ENCODE results near the gene FILIP1L.
A peak's percentile ranks its signal among the peaks of the same experiment; 100 is the strongest.

The FILIP1L gene

DNA sequence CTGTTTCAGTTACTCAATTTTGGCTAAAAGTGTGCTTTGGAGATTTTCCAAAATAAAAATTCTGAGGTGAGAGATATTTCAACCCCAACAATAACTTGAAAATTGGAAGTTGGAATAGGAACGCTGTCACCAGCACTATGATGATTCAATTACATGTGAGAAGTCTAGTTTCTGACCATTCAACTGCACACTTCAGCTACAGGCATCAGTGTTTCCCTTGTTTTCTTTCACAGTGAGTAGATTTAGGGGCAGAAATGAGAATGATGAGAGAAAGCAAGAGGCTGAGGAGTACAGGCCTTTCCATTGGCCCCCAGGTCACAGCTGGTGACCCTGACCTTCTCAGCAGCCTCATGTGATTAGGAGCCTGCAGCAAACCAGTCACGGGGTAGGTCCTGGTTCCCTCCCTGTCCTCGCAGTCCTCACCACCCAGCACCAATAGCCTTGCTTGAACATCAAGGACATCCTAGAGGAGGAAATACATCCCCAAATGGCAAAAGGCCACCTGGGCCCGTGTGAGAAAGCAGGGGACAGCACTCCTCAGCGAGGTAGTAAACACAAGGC lies 10.0 kb upstream of the FILIP1L start:
- DNase-seq: no peak

DNA sequence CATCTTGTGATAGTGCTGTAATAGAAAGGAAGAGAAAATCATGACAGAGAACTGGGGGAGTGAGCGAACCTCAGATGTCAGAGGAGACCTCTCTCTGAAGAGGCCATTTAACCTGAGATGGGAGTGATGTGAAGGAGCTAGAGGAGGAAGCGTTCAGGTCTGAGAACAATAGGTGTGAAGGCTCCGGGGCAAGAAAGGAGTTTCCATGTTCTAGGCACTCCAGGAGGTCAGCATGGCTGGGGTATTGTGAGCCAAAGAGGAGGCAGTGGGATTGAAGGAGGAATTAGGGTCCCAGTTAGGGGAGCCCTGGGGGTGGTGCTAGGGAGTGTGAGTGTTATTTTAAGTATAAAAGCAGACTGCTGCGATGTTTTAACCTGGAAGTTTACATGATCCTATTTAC lies 8.8 kb upstream of the FILIP1L start:
- no peak for DNase-seq

DNA sequence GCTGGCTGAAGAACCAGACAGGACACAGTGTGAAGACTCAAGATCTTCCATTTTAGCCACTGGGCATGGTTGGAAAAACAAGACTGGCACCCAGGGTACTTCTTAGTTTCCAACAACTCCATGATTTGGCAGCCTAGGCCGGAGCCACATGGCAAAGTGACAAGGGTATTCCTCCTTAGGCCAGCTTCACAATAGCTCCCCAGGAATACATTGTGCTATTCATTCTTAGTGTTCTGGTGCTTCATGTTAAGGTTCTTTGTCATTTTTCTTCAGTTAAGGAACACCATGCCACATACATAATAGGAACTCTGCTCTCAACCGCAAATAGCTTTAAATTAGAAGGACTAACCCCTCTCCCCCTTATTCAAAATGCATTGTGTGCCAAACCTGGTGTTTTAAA lies 8.0 kb upstream of the FILIP1L start:
- no peak for DNase-seq

DNA sequence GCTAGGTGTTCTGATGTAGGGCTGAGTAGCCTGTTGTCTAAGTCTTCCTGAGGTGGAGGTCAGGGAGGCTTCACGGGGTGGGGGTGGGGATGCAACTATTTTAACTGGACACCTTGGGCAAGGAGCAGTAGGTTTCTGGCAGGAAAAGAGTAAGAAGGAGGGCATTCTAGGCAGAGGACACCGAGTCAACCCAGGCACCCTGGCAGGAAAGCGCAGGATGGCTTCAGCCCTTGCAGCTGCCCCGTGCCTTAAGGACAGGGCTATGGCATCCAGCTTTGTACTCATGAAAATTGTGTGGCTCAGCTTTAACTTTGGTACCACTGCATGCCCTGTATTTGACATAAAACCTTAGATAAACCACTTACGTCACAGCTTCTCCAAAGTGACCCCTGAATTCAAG lies 6.4 kb upstream of the FILIP1L start:
- no peak for DNase-seq

DNA sequence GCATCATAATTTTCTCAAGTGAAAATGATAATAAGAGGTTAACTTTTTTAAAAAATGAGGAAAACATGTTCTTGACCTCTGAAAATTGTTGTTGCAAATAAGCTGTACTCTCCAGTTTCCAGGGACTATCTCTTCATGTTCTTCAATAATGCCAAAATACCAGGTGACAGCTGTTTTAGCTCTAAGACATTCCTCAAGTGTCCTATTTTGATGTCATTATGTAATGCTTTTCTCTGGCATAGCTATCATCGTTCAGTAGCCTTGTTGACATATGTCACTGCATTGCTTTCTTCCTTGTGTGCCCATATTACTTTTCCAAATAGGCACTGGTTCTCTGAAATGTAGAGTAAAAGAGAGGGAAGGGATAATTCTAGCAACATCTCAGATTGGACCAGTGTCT lies 5.7 kb upstream of the FILIP1L start:
- DNase-seq: no peak

DNA sequence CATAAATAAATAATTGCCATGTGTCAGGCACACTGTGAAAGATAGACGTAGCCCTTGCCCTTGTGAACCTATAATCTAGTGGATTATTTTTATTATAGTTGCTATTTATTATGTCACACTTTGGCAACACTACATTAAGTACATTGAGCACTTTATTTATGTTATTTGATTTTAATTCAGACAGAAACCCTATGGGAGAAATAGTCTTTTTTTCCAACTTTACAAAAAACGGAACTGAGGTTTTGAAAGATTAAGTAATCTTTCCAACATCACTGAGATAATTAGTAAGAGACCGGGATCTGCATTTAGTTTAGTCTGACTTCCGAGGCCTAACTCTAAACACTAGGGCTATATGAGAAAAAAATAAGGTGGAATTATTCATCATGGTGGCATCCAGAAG lies 2.8 kb upstream of the FILIP1L start:
- no peak for DNase-seq

DNA sequence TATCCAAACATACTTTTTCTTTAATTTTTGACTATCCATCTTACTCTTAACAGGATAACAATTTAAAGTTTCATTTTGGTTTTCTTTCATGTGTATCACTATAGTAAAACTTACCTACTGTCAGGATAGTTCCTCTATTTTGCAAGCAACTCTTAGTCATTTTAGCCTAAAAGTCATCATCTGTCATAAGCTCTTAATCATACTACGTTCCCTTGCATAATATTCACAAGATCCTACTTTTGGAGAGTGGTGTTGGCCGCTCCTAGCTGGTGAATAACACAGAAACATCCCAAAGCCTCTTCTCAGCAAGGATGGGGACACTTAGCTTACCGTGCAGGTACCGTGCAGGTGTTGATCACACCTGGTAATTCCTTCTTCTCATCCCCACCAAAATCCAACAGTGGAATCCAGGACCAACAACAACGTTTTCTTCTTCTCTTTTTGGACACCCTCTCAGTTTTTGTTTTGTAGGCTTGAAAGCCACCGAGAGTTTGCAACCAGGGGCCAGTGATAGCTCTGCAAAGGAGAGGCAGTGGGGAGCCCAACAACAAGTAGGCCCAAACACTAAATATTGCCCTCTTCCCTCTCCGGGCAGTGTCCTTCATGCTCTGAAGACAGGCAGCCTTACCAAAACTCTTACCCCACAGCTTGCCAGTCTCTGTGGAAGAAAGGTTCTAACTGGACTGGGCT lies 433 bp downstream of the FILIP1L start:
- DNase-seq: no peak

DNA sequence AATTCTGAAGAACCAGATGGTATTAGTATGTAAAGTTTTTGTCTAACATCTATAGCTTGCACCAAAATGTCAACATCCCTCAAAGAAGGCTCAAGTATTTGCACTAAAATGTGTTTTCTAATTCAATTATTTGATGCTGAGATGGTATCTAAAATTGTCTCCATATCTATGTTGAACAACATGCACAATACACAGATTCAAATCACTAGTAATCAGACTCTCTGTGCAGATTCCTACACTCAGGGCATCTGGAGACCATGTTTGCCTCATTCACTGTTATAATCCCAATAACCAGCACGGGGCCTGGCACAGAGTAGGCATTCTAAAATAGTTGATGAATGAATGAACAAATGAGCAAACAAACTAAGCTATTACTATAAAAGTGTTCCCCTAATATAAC lies 2.6 kb downstream of the FILIP1L start:
- no peak for DNase-seq

DNA sequence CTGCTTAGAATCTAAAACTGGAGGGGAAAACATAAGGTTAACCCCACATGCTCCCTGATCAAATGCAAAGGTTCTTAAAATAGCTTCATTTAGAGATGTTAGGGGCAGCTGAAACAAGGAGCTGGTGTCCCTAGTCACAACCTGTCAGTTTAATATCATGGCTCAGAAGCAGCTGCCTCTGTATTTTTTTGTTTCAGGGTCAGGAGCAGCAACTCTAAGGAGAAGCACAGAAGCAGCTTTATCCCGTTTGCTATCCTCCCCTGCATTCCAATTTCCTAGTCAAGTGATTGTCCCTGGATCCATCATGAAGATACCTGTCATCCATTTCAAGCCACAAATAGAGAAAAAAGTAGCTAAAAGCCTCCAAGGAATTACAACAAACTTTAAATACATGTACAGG lies 4.1 kb downstream of the FILIP1L start:
- no peak for DNase-seq

DNA sequence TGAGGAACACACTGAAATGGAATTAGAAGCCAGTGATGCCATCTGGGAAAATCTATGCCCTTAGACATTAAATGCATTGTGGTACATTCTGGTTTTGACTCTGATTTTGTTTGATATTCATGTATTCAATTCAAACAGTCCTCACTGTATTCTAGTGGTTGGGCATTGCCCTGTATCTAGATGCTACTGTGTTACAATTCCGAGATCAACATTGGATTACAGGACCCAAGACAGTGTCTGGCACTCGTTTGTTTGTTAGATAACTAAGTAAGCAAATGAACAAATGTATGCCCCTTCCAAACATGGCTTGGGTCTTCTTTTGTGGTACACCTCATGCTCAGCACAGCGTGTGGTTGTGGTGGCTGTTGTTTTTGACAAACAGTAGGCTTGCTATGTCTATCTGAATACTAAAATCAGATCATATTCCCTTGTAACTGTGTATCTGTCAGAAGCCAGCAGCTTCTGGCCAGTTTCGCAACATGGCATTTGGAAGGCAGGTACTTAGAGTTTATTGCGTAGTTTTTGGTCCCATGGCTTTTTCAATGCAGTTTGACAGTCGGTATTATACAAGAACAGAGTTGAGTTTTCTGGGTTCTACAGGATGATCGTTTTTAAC lies 5.7 kb downstream of the FILIP1L start:
- no peak for DNase-seq

DNA sequence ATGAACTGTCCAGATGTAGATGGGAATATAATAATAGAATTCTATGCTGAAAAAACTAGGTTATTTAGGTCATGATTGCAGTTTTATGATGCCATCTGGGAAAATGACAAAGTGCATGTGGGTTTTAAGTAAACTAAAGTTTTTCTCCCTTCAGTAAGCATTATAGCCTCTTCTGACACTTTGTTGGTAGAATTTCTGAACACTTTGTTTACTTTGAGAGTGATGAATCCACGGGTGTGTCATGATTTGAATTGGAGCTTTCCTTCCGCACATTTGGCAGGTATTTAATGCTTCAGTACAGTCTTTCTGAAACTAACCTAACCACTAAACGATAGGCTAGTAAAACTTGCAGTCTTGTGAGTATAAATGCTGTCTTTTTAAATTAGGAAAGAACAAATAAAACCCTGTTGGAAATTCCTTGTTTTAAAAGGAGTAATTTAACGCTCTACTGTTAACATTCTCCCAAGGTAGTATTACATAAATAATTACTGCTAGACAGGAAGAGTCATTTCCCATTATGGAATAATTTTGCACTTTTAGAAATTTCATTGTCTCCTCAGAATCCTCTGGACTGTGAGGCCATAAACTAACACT lies 7.0 kb downstream of the FILIP1L start:
- no peak for DNase-seq

DNA sequence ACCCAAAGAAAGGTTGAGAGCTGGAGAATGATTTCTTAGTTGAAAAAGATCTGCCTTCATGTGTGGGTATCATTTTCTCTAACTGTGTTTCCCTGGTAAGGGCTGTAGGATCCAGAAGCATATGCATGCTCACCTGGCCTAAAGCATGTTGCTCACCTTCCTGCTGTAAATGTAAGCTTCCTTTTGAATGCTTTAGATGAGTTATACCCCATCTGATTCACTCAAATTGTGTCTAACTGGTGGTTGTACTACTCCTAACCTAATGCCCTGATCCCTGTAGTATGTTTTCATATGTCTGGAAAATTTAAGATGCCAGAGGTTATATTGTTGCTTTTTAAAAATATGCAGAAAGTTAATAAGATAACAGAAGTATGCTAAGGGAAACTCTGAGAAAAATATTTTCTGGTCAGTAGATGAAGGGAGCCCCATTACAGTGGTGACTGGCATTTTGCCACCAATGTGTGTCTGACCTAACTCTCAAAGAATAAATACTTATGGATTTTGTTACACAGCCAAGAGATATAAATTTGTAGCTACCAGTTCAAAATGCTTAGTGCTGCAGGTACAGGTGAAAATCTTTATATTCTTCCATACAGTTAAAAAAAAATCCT lies 7.7 kb downstream of the FILIP1L start:
- no peak for DNase-seq

DNA sequence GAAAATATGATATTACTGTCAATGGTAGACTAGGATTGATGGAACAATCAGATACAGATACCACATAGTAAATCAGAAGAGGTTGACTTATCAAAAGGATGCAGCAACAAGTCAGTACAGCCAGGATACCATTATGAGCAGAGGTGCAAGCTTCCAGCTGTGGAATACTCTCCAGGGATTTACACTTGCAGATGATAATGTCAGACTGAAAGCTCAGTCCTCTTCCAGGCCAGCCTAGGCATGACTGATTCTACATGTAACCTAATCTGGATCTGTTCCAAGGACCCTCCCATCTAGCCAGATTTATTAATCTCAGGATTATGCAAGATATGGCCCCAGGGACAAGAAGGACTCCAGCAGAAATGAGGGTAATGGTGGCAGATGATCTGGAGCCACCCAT lies 8.2 kb downstream of the FILIP1L start:
- DNase-seq: no peak

DNA sequence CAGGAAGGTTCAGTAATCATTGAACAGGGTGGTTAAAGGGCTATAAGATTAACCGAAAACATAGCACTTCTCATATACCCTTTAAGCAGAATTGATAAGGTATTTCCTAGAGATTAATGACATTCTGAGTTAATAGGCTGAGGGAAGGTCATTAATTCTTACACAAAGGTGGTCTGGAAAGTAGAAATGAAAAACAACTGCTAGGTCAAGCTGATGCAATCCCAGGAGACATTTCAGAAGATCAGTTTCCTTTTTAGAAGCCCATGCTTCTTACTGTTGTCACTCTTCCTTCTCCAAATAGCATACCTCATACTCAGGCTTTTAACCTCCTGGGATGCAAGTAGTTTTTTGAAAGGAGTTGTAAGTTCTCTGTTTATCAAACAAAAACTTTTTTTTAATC lies 8.8 kb downstream of the FILIP1L start:
- no peak for DNase-seq

DNA sequence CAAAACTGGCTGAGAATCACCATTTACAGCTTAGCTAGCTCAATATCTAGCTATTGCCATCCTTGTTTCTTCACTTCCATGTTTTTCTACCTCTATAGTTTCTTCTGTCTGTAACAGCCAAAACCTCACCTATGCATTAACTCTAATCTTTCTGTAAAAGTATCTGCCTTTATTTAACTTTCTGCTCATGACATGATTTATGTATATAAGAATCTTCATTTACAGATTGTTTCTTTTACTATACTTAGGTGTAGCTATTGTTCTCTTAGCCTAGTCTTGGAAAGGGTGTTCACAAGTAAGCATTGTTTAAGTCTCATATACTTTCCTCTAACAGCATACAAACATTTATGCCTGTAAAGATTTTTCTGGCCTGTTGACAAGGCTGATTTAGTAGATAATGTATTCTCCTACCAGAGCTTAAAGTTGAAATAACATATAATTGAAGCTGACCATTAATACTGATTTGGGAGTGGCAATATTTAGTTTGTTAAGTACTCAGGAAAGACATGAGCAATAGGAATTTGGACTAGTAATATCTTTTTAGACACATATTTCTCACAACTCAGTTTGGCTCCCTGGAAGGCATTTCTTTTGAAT lies 9.4 kb downstream of the FILIP1L start:
- no peak for DNase-seq

DNA sequence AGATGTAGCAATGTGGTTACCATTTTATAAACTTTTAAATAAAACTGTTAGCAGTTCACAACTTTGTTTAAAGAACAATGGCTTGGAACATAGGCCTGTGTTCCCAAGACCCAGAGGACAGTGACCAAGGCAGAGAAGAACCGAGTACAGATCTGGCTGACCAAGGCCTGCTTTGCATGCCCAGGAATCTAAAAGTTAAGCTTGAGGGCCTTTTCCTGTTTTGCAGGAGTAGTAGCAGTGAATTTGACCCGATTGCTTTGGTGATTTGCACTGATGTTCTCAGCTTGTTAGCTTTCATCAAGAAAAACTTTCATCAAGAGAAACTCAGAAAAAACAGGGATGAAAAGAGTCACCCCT lies 9.9 kb downstream of the FILIP1L start:
- DNase-seq: no peak

DNA sequence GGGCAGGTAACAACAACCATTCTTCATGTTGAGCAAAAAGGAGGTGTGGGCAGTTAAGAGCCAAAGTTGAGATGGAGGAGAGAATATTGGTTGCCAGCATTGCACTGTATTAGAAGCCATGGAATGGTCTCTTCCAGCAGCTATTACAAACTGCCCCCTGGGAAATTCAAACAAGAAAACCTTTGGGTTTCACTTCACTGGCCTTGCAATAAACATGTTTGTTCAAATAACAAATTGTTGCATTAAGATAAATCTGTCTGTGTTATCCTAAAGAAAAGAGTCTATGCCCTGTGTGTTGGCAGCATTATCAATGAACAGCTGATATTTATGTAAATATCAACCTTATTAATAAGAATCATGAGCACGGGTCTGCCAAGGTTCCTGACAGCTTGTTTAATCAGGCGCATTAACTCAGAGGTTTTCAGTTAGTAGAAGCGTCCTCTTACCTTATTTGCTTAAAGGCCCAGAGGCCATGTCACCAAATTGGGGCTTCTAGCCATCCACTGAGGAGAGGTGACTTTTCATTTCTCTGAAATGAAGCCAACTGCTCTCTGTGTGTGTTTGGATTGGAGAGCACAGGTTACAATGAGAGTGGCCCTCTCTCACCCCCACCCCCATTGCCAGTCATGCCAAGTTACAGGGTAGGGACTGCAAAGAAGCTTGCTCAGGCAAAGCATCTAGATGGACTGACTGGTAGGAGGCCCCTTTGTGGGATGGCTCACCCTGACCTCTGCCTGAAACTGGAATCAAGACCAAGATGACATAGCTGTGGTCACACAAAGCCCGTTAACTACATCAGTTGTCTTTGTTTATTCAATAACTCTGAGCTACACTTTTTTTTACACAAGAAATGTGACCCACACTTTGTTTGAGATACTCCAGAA lies 10.5 kb downstream of the FILIP1L start:
- peak; percentile 48 for DNase-seq

DNA sequence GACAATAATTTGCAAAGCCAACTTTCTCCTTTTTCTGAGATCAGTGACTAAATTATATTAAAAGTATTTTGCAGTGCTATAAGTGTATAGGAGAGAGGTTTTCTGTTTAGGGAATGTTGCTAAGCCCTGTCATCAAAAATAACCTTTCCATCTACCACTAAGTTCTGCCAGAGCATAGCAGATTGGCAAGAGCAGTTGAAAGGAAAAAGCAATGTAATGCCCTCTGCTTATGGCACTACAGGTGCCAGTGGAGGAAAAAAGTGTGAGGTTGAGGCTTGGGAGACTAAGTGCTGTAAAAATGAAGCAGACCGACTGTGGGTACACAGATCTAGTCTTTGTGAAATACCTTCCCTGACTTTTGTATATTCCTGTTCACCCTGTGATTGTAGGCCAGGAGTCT lies 11.5 kb downstream of the FILIP1L start:
- DNase-seq: no peak

DNA sequence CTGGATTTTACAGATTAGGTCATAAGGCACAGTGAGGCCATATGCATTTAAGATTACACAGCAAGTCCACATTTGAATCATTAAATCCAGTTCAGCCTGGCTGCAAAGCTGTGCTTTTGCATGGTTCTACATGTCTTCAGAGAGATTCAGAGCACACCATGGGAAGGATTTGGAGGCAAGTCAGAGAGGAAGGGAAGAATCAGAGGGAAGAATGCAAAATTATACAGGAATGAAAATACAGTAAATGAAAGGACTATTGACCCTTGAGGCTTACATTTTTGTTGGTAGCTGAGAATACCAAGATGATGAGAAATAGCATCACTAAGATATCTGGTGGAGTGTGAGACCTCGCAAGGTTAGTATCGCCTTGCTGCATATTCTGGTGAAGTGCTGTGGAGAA lies 13.9 kb downstream of the FILIP1L start:
- DNase-seq: no peak

DNA sequence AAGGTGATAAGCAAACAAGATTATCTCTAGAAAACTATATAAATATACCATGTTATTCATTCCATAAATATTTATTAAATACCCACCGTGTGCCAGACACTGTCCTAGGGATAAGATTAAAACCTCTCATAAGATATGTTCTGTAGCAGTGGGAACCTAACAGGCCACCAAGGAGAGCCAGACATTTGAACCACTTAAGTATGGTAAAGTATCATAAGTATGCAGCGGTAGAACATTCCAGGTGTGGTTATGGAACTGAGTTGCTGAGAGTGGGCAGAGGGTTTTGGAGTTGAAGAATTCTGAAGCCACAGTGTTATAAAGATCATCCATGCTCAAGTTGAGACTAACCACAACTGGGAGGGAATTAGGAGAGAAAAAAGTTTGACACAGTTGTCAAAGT lies 14.7 kb downstream of the FILIP1L start:
- no peak for DNase-seq

DNA sequence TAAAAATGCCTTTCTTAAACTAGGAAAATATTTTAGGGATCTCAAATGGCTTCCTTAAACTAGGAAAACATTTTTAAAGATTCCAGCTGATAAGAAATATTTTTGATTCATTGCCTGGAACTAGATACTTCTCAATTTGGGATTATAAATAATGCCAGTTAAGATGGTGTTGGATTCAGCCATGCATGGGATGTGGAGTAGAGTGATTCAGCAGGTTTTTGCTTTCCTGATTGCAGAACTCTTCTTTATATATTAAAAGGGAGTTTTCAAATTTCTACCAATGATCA lies 15.6 kb downstream of the FILIP1L start:
- no peak for DNase-seq

DNA sequence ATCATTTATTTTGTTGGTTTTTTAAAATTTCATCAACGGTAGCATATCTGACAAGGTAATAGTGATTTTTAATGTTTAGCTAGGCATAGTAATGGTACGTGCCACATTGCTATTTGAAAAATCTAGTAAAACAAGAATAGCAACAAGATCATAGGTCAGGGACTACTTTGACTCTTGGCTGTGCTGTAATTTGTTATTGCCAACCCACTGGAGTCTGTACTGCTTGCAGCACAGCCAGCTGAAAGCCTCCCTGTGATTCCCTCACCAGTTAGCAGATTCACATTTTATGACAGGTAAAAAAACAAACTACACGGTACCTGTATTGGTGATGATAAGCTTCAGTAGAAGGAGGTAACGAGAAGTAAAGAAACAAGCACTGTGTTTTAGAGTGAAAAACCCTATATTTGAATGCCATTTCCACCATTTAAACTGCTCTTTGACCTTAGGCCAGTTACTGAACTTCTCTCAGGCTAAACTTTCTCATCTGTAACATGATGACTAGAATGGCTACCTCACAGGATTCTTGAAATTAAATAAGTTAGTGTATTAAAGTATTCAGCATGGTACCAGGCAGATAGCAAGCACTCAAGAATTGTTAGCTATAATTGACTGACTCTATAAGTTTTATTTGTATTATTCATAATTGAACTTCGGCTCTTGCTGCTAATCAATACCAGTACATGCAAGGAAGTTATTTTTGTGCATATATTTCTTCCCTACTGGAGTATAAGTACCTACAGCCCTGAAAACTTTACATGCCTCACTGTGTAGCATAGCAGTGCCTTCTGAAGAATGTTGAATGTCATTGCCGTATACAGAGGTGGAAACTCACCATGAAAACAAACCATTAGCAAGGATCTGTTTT lies 16.1 kb downstream of the FILIP1L start:
- no peak for DNase-seq

Data from NCI-H2081 treated with DMSO at 0.1 percent for 48 hours (cell line).